ENCODE results near the gene U2AF2. TPM values are rescaled to one million over a fixed set of nuclear protein-coding genes. Genes with fewer than 3 reads are reported as not detected.

Gene U2AF2
- total RNA-seq, 1 experiment from 2014 or later, result 107 TPM

DNA sequence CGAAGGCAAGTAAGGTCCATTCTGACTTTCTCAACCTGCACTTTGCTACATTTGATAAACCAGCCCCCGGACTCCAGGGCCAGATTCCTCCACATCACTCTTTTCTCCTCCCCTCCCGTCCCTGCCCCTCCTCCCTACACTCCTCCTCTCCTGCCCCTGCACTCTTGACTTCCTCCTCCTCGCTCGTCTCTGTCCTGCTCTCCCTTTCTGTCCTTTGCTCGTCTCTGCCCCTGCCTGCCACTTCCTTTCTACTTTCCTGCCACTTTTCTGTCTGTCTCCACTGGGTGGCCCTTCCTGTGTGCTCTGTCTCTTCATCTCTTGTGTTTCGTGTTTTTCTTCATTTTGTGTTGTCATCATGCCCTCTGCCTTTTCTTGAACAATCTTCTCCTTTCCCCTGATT, 7.0 kb downstream of the U2AF2 start:
- Histone ChIP-seq H3K4me2 (ENCODE audit: low read depth, low read length, poor library complexity, severe bottlenecking) (no peak overlapping the region), H2AFZ (ENCODE audit: low read length) (no peak overlapping the region), H3K9me3 (ENCODE audit: low read length) (no peaks in the 10 kb centered on the region), H3K79me2 (ENCODE audit: low read length) (peaks cover 92% of the 10 kb centered on the region), H3K9me2 (replicated peaks; ENCODE audit: insufficient read depth, low read length) (no peaks in the 10 kb centered on the region), H3K27me3 (ENCODE audit: low read length) (no peaks in the 10 kb centered on the region), H3K27ac (ENCODE audit: low read length) (no peak overlapping the region), H4K20me1 (ENCODE audit: insufficient read depth, low read depth, low read length) (peaks cover 89% of the 10 kb centered on the region), H3K4me1 (ENCODE audit: low read length) (peaks cover 20% of the 10 kb centered on the region), H3K9ac (ENCODE audit: low read length) (no peak overlapping the region), H3K4me3 (ENCODE audit: low read length) (no peak overlapping the region), H3K36me3 (ENCODE audit: insufficient read depth, low read length) (peaks cover 74% of the 10 kb centered on the region)
- DNase-seq, result no peak

DNA sequence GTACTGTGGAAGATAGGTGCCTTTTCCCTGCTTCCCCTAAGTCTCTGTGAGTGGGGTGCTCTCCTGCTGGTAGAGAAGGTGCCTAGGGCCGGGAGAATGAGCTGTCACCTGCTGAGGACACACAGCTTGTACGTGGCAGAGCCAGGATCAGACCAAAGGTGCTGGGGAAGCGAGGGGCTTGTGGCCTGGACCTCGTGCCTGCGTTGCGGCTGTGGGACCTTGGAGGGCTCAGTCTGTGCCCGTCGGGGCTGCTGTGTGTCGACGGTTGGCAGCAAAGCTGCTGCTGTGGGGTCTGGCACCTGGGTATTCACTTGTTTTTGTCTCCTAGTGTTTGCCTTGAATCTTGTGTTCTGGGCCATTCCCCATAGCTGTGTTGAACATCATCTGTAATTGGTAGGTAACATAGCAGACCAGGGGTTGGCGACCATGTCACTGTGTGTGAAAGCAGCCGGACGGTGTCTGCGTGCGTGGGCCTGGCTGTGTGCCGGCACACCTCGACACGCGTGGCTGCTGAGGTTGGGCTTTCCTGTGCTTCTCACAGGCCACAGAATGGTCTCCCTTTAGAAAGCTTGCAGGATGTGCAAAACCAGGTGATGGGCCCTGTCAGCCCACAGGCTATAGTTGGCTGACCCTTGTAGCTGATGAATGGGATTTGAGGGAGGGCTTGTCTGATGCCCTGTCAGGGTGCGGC, 9.2 kb downstream of the U2AF2 start:
- Histone ChIP-seq H4K20me1 (ENCODE audit: insufficient read depth, low read depth, low read length) (peaks cover 85% of the 10 kb centered on the region), H3K4me3 (ENCODE audit: low read length) (no peak overlapping the region), H3K4me1 (ENCODE audit: low read length) (no peaks in the 10 kb centered on the region), H3K36me3 (ENCODE audit: insufficient read depth, low read length) (peaks cover 67% of the 10 kb centered on the region), H3K4me2 (ENCODE audit: low read depth, low read length, poor library complexity, severe bottlenecking) (no peak overlapping the region), H2AFZ (ENCODE audit: low read length) (no peak overlapping the region), H3K27me3 (ENCODE audit: low read length) (no peaks in the 10 kb centered on the region), H3K9me2 (replicated peaks; ENCODE audit: insufficient read depth, low read length) (no peaks in the 10 kb centered on the region), H3K27ac (ENCODE audit: low read length) (no peak overlapping the region), H3K9ac (ENCODE audit: low read length) (no peak overlapping the region), H3K79me2 (ENCODE audit: low read length) (peaks cover 84% of the 10 kb centered on the region), H3K9me3 (ENCODE audit: low read length) (no peaks in the 10 kb centered on the region)
- no peak for DNase-seq

DNA sequence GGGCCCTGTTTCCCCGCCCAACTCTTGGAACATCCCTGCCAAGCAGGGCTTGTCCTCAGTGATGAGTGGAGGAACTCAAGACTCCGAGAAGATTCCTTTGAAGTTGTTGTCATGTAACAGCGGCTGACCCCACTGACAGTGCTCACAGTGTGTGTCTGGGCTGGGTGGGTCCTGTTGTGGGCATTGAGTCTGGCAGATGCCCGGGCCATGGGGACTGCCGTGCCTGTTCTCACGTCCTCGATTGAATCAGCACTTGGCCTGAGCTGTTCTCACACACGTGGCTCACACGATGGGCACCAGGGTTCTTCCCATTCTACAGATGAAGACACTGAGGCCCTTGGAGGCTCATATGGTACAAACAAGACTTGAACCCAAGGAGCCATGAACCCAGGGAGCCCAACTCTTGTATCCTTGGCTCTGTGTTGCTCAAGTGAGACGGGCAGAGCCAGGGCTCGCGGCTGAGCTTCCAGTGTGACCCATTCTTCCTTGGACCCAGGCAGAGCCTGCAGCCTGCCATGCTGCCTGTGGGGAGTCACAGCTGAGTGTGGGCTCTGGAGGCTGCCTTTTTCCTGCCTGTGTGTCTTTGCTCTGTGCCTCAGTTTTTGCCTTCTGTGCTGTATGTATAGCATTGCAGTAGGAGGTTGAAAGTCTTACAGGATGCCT, 11.6 kb downstream of the U2AF2 start:
- H3K27ac ChIP-seq (ENCODE audit: low read length), result no peak overlapping the region
- H3K9me3 ChIP-seq (ENCODE audit: low read length), result no peaks in the 10 kb centered on the region
- H3K4me1 ChIP-seq (ENCODE audit: low read length), result peaks cover 14% of the 10 kb centered on the region
- H3K9ac ChIP-seq (ENCODE audit: low read length), result no peak overlapping the region
- peaks cover 84% of the 10 kb centered on the region for H4K20me1 ChIP-seq (ENCODE audit: insufficient read depth, low read depth, low read length)
- peaks cover 82% of the 10 kb centered on the region for H3K79me2 ChIP-seq (ENCODE audit: low read length)
- H2AFZ ChIP-seq (ENCODE audit: low read length), result no peak overlapping the region
- H3K4me3 ChIP-seq (ENCODE audit: low read length), result no peak overlapping the region
- H3K4me2 ChIP-seq (ENCODE audit: low read depth, low read length, poor library complexity, severe bottlenecking), result no peak overlapping the region
- no peaks in the 10 kb centered on the region for H3K27me3 ChIP-seq (ENCODE audit: low read length)
- H3K9me2 ChIP-seq (replicated peaks; ENCODE audit: insufficient read depth, low read length), result no peaks in the 10 kb centered on the region
- H3K36me3 ChIP-seq (ENCODE audit: insufficient read depth, low read length), result peaks cover 57% of the 10 kb centered on the region
- no peak for DNase-seq

DNA sequence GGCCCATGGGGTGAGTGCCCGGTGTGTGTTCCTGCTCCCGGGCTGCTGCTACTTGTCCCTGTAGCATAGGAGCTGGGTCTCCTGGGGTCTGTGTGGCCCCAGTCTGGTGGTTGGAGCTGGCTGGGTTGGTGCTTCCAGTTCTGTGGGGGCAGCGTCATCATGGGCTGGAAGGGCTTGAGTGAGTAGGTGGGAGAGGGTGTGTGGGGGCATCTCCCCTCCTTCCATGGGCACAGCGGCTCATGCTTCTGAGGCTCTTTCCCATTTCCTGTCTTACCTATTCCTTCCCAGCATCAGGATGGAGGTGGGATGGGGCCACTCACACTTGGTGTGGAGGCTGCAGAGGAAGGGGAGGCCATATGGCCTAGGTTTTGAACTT, 12.2 kb downstream of the U2AF2 start:
- H3K27me3 ChIP-seq (ENCODE audit: low read length), result no peaks in the 10 kb centered on the region
- peaks cover 81% of the 10 kb centered on the region for H3K79me2 ChIP-seq (ENCODE audit: low read length)
- no peak overlapping the region for H3K27ac ChIP-seq (ENCODE audit: low read length)
- no peak overlapping the region for H2AFZ ChIP-seq (ENCODE audit: low read length)
- H3K36me3 ChIP-seq (ENCODE audit: insufficient read depth, low read length), result peaks cover 55% of the 10 kb centered on the region
- no peaks in the 10 kb centered on the region for H3K9me3 ChIP-seq (ENCODE audit: low read length)
- no peak overlapping the region for H3K9ac ChIP-seq (ENCODE audit: low read length)
- peaks cover 19% of the 10 kb centered on the region for H3K4me1 ChIP-seq (ENCODE audit: low read length)
- peaks cover 80% of the 10 kb centered on the region for H4K20me1 ChIP-seq (ENCODE audit: insufficient read depth, low read depth, low read length)
- no peaks in the 10 kb centered on the region for H3K9me2 ChIP-seq (replicated peaks; ENCODE audit: insufficient read depth, low read length)
- no peak overlapping the region for H3K4me2 ChIP-seq (ENCODE audit: low read depth, low read length, poor library complexity, severe bottlenecking)
- H3K4me3 ChIP-seq (ENCODE audit: low read length), result no peak overlapping the region
- DNase-seq, result no peak

DNA sequence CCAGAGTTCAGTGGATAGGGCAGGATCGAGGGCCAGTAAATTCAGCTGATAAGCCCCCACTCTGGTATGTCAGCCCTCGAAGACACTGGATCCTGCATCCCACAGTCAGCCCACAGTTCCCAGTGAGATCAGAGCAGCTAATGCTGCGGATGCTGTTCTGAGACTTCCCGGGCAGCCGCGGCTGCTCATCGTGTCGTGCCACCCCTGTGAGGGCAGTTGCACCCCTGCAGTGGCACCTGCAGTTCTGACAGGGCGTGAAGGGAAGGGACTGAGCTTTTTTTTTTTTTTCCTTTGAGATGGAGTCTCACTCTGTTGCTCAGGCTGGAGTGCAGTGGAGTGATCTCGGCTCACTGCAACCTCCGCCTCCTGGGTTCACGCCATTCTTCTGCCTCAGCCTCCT, 12.7 kb downstream of the U2AF2 start:
- Histone ChIP-seq H2AFZ (ENCODE audit: low read length) (no peak overlapping the region), H3K9me3 (ENCODE audit: low read length) (no peaks in the 10 kb centered on the region), H3K4me1 (ENCODE audit: low read length) (peaks cover 24% of the 10 kb centered on the region), H3K4me3 (ENCODE audit: low read length) (no peak overlapping the region), H3K4me2 (ENCODE audit: low read depth, low read length, poor library complexity, severe bottlenecking) (no peak overlapping the region), H3K27ac (ENCODE audit: low read length) (no peak overlapping the region), H4K20me1 (ENCODE audit: insufficient read depth, low read depth, low read length) (peaks cover 81% of the 10 kb centered on the region), H3K27me3 (ENCODE audit: low read length) (no peaks in the 10 kb centered on the region), H3K79me2 (ENCODE audit: low read length) (peaks cover 82% of the 10 kb centered on the region), H3K9ac (ENCODE audit: low read length) (no peak overlapping the region), H3K9me2 (replicated peaks; ENCODE audit: insufficient read depth, low read length) (no peaks in the 10 kb centered on the region), H3K36me3 (ENCODE audit: insufficient read depth, low read length) (peaks cover 57% of the 10 kb centered on the region)
- DNase-seq, result no peak

DNA sequence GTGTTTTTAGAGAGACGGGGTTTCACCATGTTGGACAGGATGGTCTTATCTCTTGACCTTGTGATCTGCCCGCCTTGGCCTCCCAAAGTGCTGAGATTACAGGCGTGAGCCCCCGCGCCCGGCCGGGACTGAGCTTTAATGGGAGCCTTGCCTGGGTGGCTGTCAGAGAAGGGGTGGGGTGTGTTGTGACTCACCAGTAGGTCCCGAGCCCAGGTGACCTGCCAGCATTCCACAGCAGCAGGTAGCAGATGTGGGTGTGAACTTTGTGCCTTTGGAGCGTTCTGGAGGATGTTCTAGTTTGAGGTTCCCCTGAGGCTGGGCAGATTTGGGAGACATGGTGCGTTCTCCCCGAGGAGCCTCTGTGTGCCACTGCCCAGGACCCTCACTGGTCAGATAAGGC, 13.1 kb downstream of the U2AF2 start:
- no peak overlapping the region for H3K4me3 ChIP-seq (ENCODE audit: low read length)
- H3K9me3 ChIP-seq (ENCODE audit: low read length), result no peaks in the 10 kb centered on the region
- H4K20me1 ChIP-seq (ENCODE audit: insufficient read depth, low read depth, low read length), result peaks cover 80% of the 10 kb centered on the region
- no peak for DNase-seq
- no peaks in the 10 kb centered on the region for H3K9me2 ChIP-seq (replicated peaks; ENCODE audit: insufficient read depth, low read length)
- no peaks in the 10 kb centered on the region for H3K27me3 ChIP-seq (ENCODE audit: low read length)
- peaks cover 53% of the 10 kb centered on the region for H3K36me3 ChIP-seq (ENCODE audit: insufficient read depth, low read length)
- H3K4me1 ChIP-seq (ENCODE audit: low read length), result peaks cover 29% of the 10 kb centered on the region
- no peak overlapping the region for H3K4me2 ChIP-seq (ENCODE audit: low read depth, low read length, poor library complexity, severe bottlenecking)
- H3K79me2 ChIP-seq (ENCODE audit: low read length), result peaks cover 80% of the 10 kb centered on the region
- H3K9ac ChIP-seq (ENCODE audit: low read length), result no peak overlapping the region
- H2AFZ ChIP-seq (ENCODE audit: low read length), result no peak overlapping the region
- no peak overlapping the region for H3K27ac ChIP-seq (ENCODE audit: low read length)

DNA sequence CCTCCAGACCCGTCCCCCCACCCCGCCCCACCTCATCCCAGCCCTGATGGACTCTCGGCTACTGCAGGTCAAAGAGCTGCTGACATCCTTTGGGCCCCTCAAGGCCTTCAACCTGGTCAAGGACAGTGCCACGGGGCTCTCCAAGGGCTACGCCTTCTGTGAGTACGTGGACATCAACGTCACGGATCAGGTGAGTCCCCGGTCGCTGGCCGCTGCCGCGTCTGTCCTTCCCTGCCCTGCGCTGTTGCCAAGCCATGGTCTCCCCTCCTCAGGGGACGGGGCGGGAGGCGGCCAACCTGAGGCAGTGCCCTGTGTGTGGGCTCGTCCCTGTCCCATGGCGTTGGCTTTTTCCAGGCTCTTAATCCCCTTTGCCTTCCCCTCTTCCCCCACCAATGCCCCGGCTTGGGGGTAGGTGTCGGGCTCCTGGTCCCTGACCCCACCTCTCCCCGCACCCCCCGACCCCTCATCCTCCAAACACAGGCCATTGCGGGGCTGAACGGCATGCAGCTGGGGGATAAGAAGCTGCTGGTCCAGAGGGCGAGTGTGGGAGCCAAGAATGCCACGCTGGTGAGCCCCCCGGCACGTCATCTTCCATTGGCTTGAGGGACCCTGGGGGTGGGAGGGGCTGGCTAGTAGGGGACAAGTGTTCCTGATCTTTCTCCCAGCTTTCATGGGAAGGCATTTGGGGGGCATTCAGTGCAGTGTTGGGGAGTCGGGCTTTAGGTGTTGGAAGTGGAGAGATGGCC, 13.9 kb downstream of the U2AF2 start:
- peaks cover 45% of the 10 kb centered on the region for H3K36me3 ChIP-seq (ENCODE audit: insufficient read depth, low read length)
- no peak for DNase-seq
- H3K4me1 ChIP-seq (ENCODE audit: low read length), result peaks cover 37% of the 10 kb centered on the region
- no peak overlapping the region for H2AFZ ChIP-seq (ENCODE audit: low read length)
- H3K4me3 ChIP-seq (ENCODE audit: low read length), result no peak overlapping the region
- no peak overlapping the region for H3K4me2 ChIP-seq (ENCODE audit: low read depth, low read length, poor library complexity, severe bottlenecking)
- no peaks in the 10 kb centered on the region for H3K9me2 ChIP-seq (replicated peaks; ENCODE audit: insufficient read depth, low read length)
- peaks cover 80% of the 10 kb centered on the region for H4K20me1 ChIP-seq (ENCODE audit: insufficient read depth, low read depth, low read length)
- H3K79me2 ChIP-seq (ENCODE audit: low read length), result peaks cover 80% of the 10 kb centered on the region
- no peaks in the 10 kb centered on the region for H3K9me3 ChIP-seq (ENCODE audit: low read length)
- no peak overlapping the region for H3K9ac ChIP-seq (ENCODE audit: low read length)
- H3K27ac ChIP-seq (ENCODE audit: low read length), result no peak overlapping the region
- H3K27me3 ChIP-seq (ENCODE audit: low read length), result no peaks in the 10 kb centered on the region
